Mammary epithelial cell (primary cell): ENCODE results near the gene FLOT2.

ENCODE experiments used
- EZH2 ChIP-seq: IDR thresholded peaks from 2 replicates; pipeline ENCODE4 v1.6.1; 2012; ENCODE audit warnings: low read length, inconsistent platforms, borderline replicate concordance
- TF ChIP-seq, protein P1 (sequence below), 2 donors: IDR thresholded peaks in 1 of 2; conservative IDR thresholded peaks in 1 of 2; 2 replicates each; pipeline ENCODE4 v1.5.1; 2011 to 2012; ENCODE audit warnings: inconsistent platforms in 2 of 2, low read length in 2 of 2, mild to moderate bottlenecking in 2 of 2, control low read depth in 1 of 2, low read depth in 1 of 2; ENCODE audit not compliant: insufficient read depth in 1 of 2; ENCODE audit errors: extremely low read depth in 1 of 2

DNA sequence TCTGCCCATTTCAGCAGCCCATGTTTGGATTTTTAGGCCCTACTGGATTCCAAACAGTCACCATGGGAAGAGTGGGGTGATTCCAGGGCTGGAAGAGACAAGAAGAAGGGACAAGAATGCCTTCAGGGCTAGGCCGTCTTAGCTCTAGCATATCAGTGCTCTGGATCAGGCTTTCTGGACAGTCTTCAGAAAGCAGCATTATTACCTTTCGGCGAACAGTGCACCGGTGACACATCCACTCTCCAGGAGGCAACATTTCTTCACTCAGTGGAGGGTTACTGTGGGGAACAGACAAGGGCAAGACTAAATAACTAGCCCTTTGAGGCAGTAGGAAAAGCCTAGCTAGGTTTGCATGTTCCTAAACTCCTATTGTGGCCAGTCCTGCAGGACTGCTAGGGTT, 29.3 kb upstream of the FLOT2 start:
- TF ChIP-seq, protein P1, sequence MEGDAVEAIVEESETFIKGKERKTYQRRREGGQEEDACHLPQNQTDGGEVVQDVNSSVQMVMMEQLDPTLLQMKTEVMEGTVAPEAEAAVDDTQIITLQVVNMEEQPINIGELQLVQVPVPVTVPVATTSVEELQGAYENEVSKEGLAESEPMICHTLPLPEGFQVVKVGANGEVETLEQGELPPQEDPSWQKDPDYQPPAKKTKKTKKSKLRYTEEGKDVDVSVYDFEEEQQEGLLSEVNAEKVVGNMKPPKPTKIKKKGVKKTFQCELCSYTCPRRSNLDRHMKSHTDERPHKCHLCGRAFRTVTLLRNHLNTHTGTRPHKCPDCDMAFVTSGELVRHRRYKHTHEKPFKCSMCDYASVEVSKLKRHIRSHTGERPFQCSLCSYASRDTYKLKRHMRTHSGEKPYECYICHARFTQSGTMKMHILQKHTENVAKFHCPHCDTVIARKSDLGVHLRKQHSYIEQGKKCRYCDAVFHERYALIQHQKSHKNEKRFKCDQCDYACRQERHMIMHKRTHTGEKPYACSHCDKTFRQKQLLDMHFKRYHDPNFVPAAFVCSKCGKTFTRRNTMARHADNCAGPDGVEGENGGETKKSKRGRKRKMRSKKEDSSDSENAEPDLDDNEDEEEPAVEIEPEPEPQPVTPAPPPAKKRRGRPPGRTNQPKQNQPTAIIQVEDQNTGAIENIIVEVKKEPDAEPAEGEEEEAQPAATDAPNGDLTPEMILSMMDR (conservative IDR thresholded peaks at IDR 0.05 in 1 of 2, IDR thresholded peaks at IDR 0.05 in 1 of 2; ENCODE audit: extremely low read depth in 1 of 2, insufficient read depth in 1 of 2, low read depth in 1 of 2, low read length in 2 of 2) = no peak
- TF ChIP-seq EZH2 = no peak
